SIG-M5 treated with dmso at 0.1 percent for 504 hours (cell line): ENCODE results near the gene COL13A1.
A peak's percentile ranks its signal among the peaks of the same experiment; 100 is the strongest.

Experiments
- DNase-seq: peaks from one replicate; lab custom pipeline; 2025; ENCODE audit not compliant: unreplicated experiment; lab: John Stamatoyannopoulos, UW

COL13A1 gene

GRCh38 chr10:69939481-69939880, 137.8 kb downstream of the COL13A1 start:
- no peak for DNase-seq

- DNase-seq, result no peak
Measured at GRCh38 chr10:69941730-69942129, 140.0 kb downstream of the COL13A1 start.

GRCh38 chr10:69943292-69943820, 141.7 kb downstream of the COL13A1 start:
- DNase-seq, result no peak

- no peak for DNase-seq
Measured at GRCh38 chr10:69944761-69945160, 143.1 kb downstream of the COL13A1 start.

- no peak for DNase-seq
Measured at GRCh38 chr10:69948261-69948660, 146.6 kb downstream of the COL13A1 start.

- no peak for DNase-seq
Measured at GRCh38 chr10:69949770-69950169, 148.1 kb downstream of the COL13A1 start.

- no peak for DNase-seq
Measured at GRCh38 chr10:69951658-69952057, 150.0 kb downstream of the COL13A1 start.

GRCh38 chr10:69952069-69952800, 150.5 kb downstream of the COL13A1 start:
- no peak for DNase-seq

GRCh38 chr10:69952821-69953221, 151.1 kb downstream of the COL13A1 start:
- no peak for DNase-seq

GRCh38 chr10:69953851-69954250, 152.1 kb downstream of the COL13A1 start:
- no peak for DNase-seq

- DNase-seq, result no peak
Measured at GRCh38 chr10:69955211-69955805, 153.6 kb downstream of the COL13A1 start.

- DNase-seq, result no peak
Measured at GRCh38 chr10:69955897-69956740, 154.4 kb downstream of the COL13A1 start.

- no peak for DNase-seq
Measured at GRCh38 chr10:69956741-69957230, 155.1 kb downstream of the COL13A1 start.

- no peak for DNase-seq
Measured at GRCh38 chr10:69957241-69957885, 155.7 kb downstream of the COL13A1 start.

- peak; percentile 60 for DNase-seq
Measured at GRCh38 chr10:69957886-69958555, 156.3 kb downstream of the COL13A1 start.

GRCh38 chr10:69958556-69958902, 156.8 kb downstream of the COL13A1 start:
- DNase-seq, result no peak

- DNase-seq, result peak; percentile 86
Measured at GRCh38 chr10:69959911-69960310, 158.2 kb downstream of the COL13A1 start.

- no peak for DNase-seq
Measured at GRCh38 chr10:69960606-69960987, 158.9 kb downstream of the COL13A1 start.

GRCh38 chr10:69960988-69961880, 159.5 kb downstream of the COL13A1 start:
- no peak for DNase-seq
